CD14-positive monocyte (primary cell): ENCODE results near the gene KCNQ1. TPM values are rescaled to one million over a fixed set of nuclear protein-coding genes. Genes with fewer than 3 reads are reported as not detected.

Experiments used
- DNase-seq, 3 donors: peaks; one replicate each; pipeline ENCODE4 v3.0.0-alpha.2; 2011 to 2022
- H2AFZ ChIP-seq: 2 replicates; pipeline ENCODE4 v1.6.0; 2012; ENCODE audit warnings: mild to moderate bottlenecking, low read depth, low read length, inconsistent platforms; ENCODE audit not compliant: insufficient read depth, poor library complexity, severe bottlenecking
- H3K27ac ChIP-seq, 2 donors: 1 replicate in 1 of 2; 2 replicates in 1 of 2; pipeline ENCODE4 v1.5.1; 2012 to 2013; ENCODE audit warnings: low read length in 2 of 2, control low read depth in 1 of 2, inconsistent platforms in 1 of 2, low read depth in 1 of 2, mild to moderate bottlenecking in 1 of 2
- H3K27me3 ChIP-seq, 2 donors: one replicate each; pipeline versions ENCODE4 v1.6.0 to v1.6.1; 2011 to 2013; ENCODE audit warnings: low read length in 2 of 2; ENCODE audit not compliant: control insufficient read depth in 2 of 2, insufficient read depth in 2 of 2
- H3K36me3 ChIP-seq, 2 donors: replicated peaks in 1 of 2; 1 replicate in 1 of 2; 2 replicates in 1 of 2; pipeline versions ENCODE4 v1.5.1 to v1.6.1; 2012 to 2013; ENCODE audit warnings: low read length in 2 of 2, control low read depth in 1 of 2, inconsistent platforms in 1 of 2, mild to moderate bottlenecking in 1 of 2; ENCODE audit not compliant: insufficient read depth in 2 of 2, control insufficient read depth in 1 of 2
- H3K4me1 ChIP-seq, 2 donors: 1 replicate in 1 of 2; 2 replicates in 1 of 2; pipeline versions ENCODE4 v1.5.1 to v1.6.1; 2012 to 2013; ENCODE audit warnings: low read length in 2 of 2, control low read depth in 1 of 2, inconsistent platforms in 1 of 2, mild to moderate bottlenecking in 1 of 2, moderate library complexity in 1 of 2; ENCODE audit not compliant: insufficient read depth in 2 of 2, control insufficient read depth in 1 of 2
- H3K4me2 ChIP-seq: replicated peaks from 2 replicates; pipeline ENCODE3; 2012; ENCODE audit warnings: low read length, moderate library complexity, mild to moderate bottlenecking; ENCODE audit not compliant: poor library complexity, severe bottlenecking; ENCODE audit errors: extremely low read depth
- H3K4me3 ChIP-seq, 3 experiments: fragments of 200-600 bp in 1 of 3; sonication (generic) in 1 of 3; replicated peaks in 1 of 3; 1 replicate in 2 of 3; 2 replicates in 1 of 3; pipeline ENCODE4 v1.5.1; 2011 to 2013; ENCODE audit warnings: low read length in 3 of 3, mild to moderate bottlenecking in 3 of 3, control low read depth in 2 of 3, low read depth in 2 of 3, inconsistent platforms in 1 of 3, moderate library complexity in 1 of 3
- H3K79me2 ChIP-seq: 2 replicates; pipeline ENCODE4 v1.6.0; 2012; ENCODE audit warnings: mild to moderate bottlenecking, control low read depth, inconsistent platforms, low read length, moderate library complexity; ENCODE audit not compliant: insufficient read depth
- H3K9ac ChIP-seq: 2 replicates; pipeline ENCODE4 v1.6.0; 2017; ENCODE audit warnings: low read length, mild to moderate bottlenecking; ENCODE audit not compliant: insufficient read depth, poor library complexity, severe bottlenecking
- H3K9me3 ChIP-seq, 2 donors: replicated peaks in 1 of 2; 1 replicate in 1 of 2; 2 replicates in 1 of 2; pipeline versions ENCODE4 v1.5.1 to v1.6.1; 2012 to 2013; ENCODE audit warnings: low read length in 2 of 2, control low read depth in 1 of 2; ENCODE audit not compliant: control insufficient read depth in 1 of 2, insufficient read depth in 1 of 2
- H4K20me1 ChIP-seq: 2 replicates; pipeline ENCODE4 v1.6.0; 2012; ENCODE audit warnings: mild to moderate bottlenecking, low read length, control low read depth, moderate library complexity; ENCODE audit not compliant: insufficient read depth
- H3K27ac Mint-ChIP-seq, 7 donors: one replicate each; pipeline ENCODE4 v1.8.0; 2020; ENCODE audit warnings: mild to moderate bottlenecking in 7 of 7, mixed read lengths in 7 of 7, moderate library complexity in 6 of 7, inconsistent platforms in 2 of 7
- H3K27me3 Mint-ChIP-seq, 3 donors: one replicate each; pipeline ENCODE4 v1.8.0; 2021 to 2022; ENCODE audit warnings: low read depth in 3 of 3, mild to moderate bottlenecking in 3 of 3, mixed read lengths in 3 of 3, moderate library complexity in 3 of 3, inconsistent platforms in 1 of 3
- H3K36me3 Mint-ChIP-seq, 2 donors: one replicate each; pipeline ENCODE4 v1.8.0; 2020; ENCODE audit warnings: mixed read lengths in 2 of 2, inconsistent platforms in 1 of 2, mild to moderate bottlenecking in 1 of 2
- H3K4me1 Mint-ChIP-seq: one replicate; pipeline ENCODE4 v1.8.0; 2020; ENCODE audit warnings: mild to moderate bottlenecking, mixed read lengths
- H3K4me3 Mint-ChIP-seq, 2 donors: one replicate each; pipeline ENCODE4 v1.8.0; 2020; ENCODE audit warnings: mild to moderate bottlenecking in 2 of 2, mixed read lengths in 2 of 2, moderate library complexity in 1 of 2
- H3K9me3 Mint-ChIP-seq, 7 donors: one replicate each; pipeline ENCODE4 v1.8.0; 2020 to 2022; ENCODE audit warnings: mixed read lengths in 7 of 7, mild to moderate bottlenecking in 6 of 7, moderate library complexity in 6 of 7, inconsistent platforms in 2 of 7
- CTCF ChIP-seq: fragments of 200-600 bp; IDR thresholded peaks from one replicate; pipeline ENCODE4 v1.8.0; 2022; ENCODE audit warnings: antibody characterized with exemption, mild to moderate bottlenecking
- WGBS: methylation state at CpG from one replicate; pipeline ENCODE4 v1.1.5; 2013; ENCODE audit warnings: missing lambda C conversion rate; ENCODE audit not compliant: insufficient coverage; 5-methylcytosine and 5-hydroxymethylcytosine counted together
- intact Hi-C, 2 donors: fragments of 100-400 bp; cut with micrococcal nuclease; formaldehyde crosslinking; loops; one replicate each; pipeline versions ENCODE4 v1.15.0 to v1.15.1; 2023
- polyA plus RNA-seq, 3 donors: library from polyadenylated mRNA; depleted of rRNA in 1 of 3; unstranded in 2 of 3; stranded (reverse) in 1 of 3; fragments of 300-500 nt in 2 of 3; fragments of >200 nt in 1 of 3; fragmentation: Illumina TruSeq in 2 of 3; gene quantifications; 1 replicate in 2 of 3; 2 replicates in 1 of 3; pipeline ENCODE4 v1.2.3, GENCODE V29; 2012 to 2021

Gene KCNQ1
- polyA plus RNA-seq, 3 donors = 14.9 to 31.8 (median 21.6) TPM

- Histone ChIP-seq H3K4me3 (no peak overlapping the region), H4K20me1 (peaks cover 95% of the 10 kb centered on the region), H3K36me3 (peaks cover 0 to 7% of the 10 kb centered on the region in 2 donors), H3K4me2 (no peak overlapping the region), H3K9me3 (no peaks in the 10 kb centered on the region), H3K9ac (no peak overlapping the region), H3K27ac (no peak overlapping the region), H3K27me3 (no peaks in the 10 kb centered on the region), H2AFZ (no peak overlapping the region), H3K79me2 (peaks cover 3% of the 10 kb centered on the region), H3K4me1 (peaks cover 23 to 42% of the 10 kb centered on the region in 2 donors)
- 76% methylated on average over 3 of the region's 6 CpGs for WGBS
- Mint-ChIP-seq H3K4me3 (no peak overlapping the region), H3K27ac (no peak overlapping the region), H3K27me3 (peaks cover 0 to 2% (median 1%) of the 10 kb centered on the region in 3 donors), H3K9me3 (peaks cover 0 to 4% (median 0%) of the 10 kb centered on the region in 7 donors), H3K36me3 (peaks cover 15 to 20% of the 10 kb centered on the region in 2 donors), H3K4me1 (peaks cover 30% of the 10 kb centered on the region)
- no peak for DNase-seq
- no peak for TF ChIP-seq CTCF
- intact Hi-C loops = no loop called here
Measured at GRCh38 chr11:2562890-2563212, 118.0 kb downstream of the KCNQ1 start.

GRCh38 chr11:2563213-2564007 lies 118.6 kb downstream of the KCNQ1 start:
- DNase-seq = no peak
- Histone ChIP-seq H3K27me3 (no peaks in the 10 kb centered on the region), H3K27ac (no peak overlapping the region), H3K4me1 (peaks cover 23 to 42% of the 10 kb centered on the region in 2 donors), H4K20me1 (peaks cover 93% of the 10 kb centered on the region), H3K36me3 (peaks cover 0 to 7% of the 10 kb centered on the region in 2 donors), H2AFZ (no peak overlapping the region), H3K9ac (no peak overlapping the region), H3K9me3 (no peaks in the 10 kb centered on the region), H3K4me2 (no peak overlapping the region), H3K4me3 (no peak overlapping the region), H3K79me2 (peaks cover 2% of the 10 kb centered on the region)
- no peak overlapping the region for H3K27ac Mint-ChIP-seq
- 97% methylated on average over 27 of the region's 28 CpGs for WGBS
- H3K27me3 Mint-ChIP-seq = peaks cover 0 to 2% (median 1%) of the 10 kb centered on the region in 3 donors
- TF ChIP-seq CTCF = no peak
- intact Hi-C loops = no loop called here
- H3K36me3 Mint-ChIP-seq = peaks cover 13 to 20% of the 10 kb centered on the region in 2 donors
- H3K9me3 Mint-ChIP-seq = peaks cover 0 to 4% (median 0%) of the 10 kb centered on the region in 7 donors
- no peak overlapping the region for H3K4me3 Mint-ChIP-seq
- peaks cover 30% of the 10 kb centered on the region for H3K4me1 Mint-ChIP-seq
